Cardiac muscle cell (in vitro differentiated cells and primary cell): Measurements from ENCODE around the gene CPEB4. TPM values are rescaled to one million over a fixed set of nuclear protein-coding genes. Genes with fewer than 3 reads are reported as not detected.

ENCODE experiments used
- DNase-seq, 2 donors: peaks; one replicate each; pipeline versions ENCODE4 v3.0.0 to v3.0.0-alpha.2; 2010 to 2017; ENCODE audit warnings: low read depth in 1 of 2, low spot score in 1 of 2
- H3K27ac ChIP-seq: fragments of 200-600 bp; sonication (generic); 2 replicates; pipeline ENCODE4 v1.5.1; 2016
- H3K27me3 ChIP-seq: fragments of 200-600 bp; sonication (generic); 2 replicates; pipeline ENCODE4 v1.6.0; 2016; ENCODE audit warnings: control low read depth
- H3K36me3 ChIP-seq: fragments of 200-600 bp; sonication (generic); 2 replicates; pipeline ENCODE4 v1.5.1; 2016; ENCODE audit warnings: control low read depth
- H3K4me1 ChIP-seq: fragments of 200-600 bp; sonication (generic); 2 replicates; pipeline ENCODE4 v1.8.1; 2017; ENCODE audit warnings: low read depth, mild to moderate bottlenecking, mixed run types
- H3K4me3 ChIP-seq: fragments of 200-600 bp; sonication (generic); 2 replicates; pipeline ENCODE4 v1.5.1; 2016; ENCODE audit warnings: mild to moderate bottlenecking
- H3K9me3 ChIP-seq: fragments of 200-600 bp; sonication (generic); 2 replicates; pipeline ENCODE4 v1.5.1; 2017; ENCODE audit warnings: low read depth, mild to moderate bottlenecking, control low read depth
- CTCF ChIP-seq: IDR thresholded peaks from 2 replicates; pipeline ENCODE4 v1.5.1; 2012; ENCODE audit warnings: low read depth, mild to moderate bottlenecking, low read length
- polyA plus RNA-seq: library from polyadenylated mRNA; unstranded; fragments of >200 nt; fragmentation: Nextera tagmentation; extraction: Ambion mirVana; gene quantifications from 2 replicates; pipeline ENCODE4 v1.2.1, GENCODE V29; 2016
- total RNA-seq: library from RNA; depleted of rRNA; stranded (reverse); fragments of >200 nt; gene quantifications from 2 replicates; pipeline ENCODE4 v1.2.3, GENCODE V29; 2016

The CPEB4 gene
- total and polyA plus RNA-seq, 2 experiments from 2014 or later = 23.8 to 65.2 TPM

- no peaks in the 10 kb centered on the region for H3K9me3 ChIP-seq
- peak overlapping the region; percentile 61 for H3K27ac ChIP-seq
- TF ChIP-seq CTCF = no peak
- no peaks in the 10 kb centered on the region for H3K36me3 ChIP-seq
- DNase-seq = no peak
- H3K4me3 ChIP-seq = peak overlapping the region; percentile 87
- no peaks in the 10 kb centered on the region for H3K27me3 ChIP-seq
- peaks cover 20% of the 10 kb centered on the region for H3K4me1 ChIP-seq
Measured at GRCh38 chr5:173891308-173892116, 3.4 kb downstream of the CPEB4 start.

- H3K27ac ChIP-seq = peak overlapping the region; percentile 61
- no peaks in the 10 kb centered on the region for H3K36me3 ChIP-seq
- H3K4me1 ChIP-seq = peaks cover 26% of the 10 kb centered on the region
- no peak for DNase-seq
- no peaks in the 10 kb centered on the region for H3K9me3 ChIP-seq
- no peaks in the 10 kb centered on the region for H3K27me3 ChIP-seq
- peak overlapping the region; percentile 87 for H3K4me3 ChIP-seq
- no peak for TF ChIP-seq CTCF
Measured at GRCh38 chr5:173893192-173893561, 5.0 kb downstream of the CPEB4 start.

- peaks cover 26% of the 10 kb centered on the region for H3K4me1 ChIP-seq
- H3K9me3 ChIP-seq = no peaks in the 10 kb centered on the region
- no peak for DNase-seq
- no peaks in the 10 kb centered on the region for H3K27me3 ChIP-seq
- TF ChIP-seq CTCF = no peak
- peak overlapping the region; percentile 7 for H3K4me3 ChIP-seq
- H3K27ac ChIP-seq = no peak overlapping the region
- no peaks in the 10 kb centered on the region for H3K36me3 ChIP-seq
Measured at GRCh38 chr5:173895401-173896165, 7.4 kb downstream of the CPEB4 start.

- no peak overlapping the region for H3K27ac ChIP-seq
- no peaks in the 10 kb centered on the region for H3K27me3 ChIP-seq
- no peak for DNase-seq
- H3K36me3 ChIP-seq = no peaks in the 10 kb centered on the region
- no peak for TF ChIP-seq CTCF
- H3K4me3 ChIP-seq = no peak overlapping the region
- peaks cover 30% of the 10 kb centered on the region for H3K4me1 ChIP-seq
- no peaks in the 10 kb centered on the region for H3K9me3 ChIP-seq
Measured at GRCh38 chr5:173896631-173897030, 8.5 kb downstream of the CPEB4 start.

GRCh38 chr5:173901705-173902104 is 13.6 kb downstream of the CPEB4 start:
- H3K9me3 ChIP-seq = no peaks in the 10 kb centered on the region
- no peaks in the 10 kb centered on the region for H3K36me3 ChIP-seq
- DNase-seq = no peak
- H3K4me1 ChIP-seq = peaks cover 28% of the 10 kb centered on the region
- no peaks in the 10 kb centered on the region for H3K27me3 ChIP-seq
- no peak overlapping the region for H3K4me3 ChIP-seq
- no peak for TF ChIP-seq CTCF
- H3K27ac ChIP-seq = peak overlapping the region; percentile 15
